ENCODE measurements around the gene IRS1.

DNA sequence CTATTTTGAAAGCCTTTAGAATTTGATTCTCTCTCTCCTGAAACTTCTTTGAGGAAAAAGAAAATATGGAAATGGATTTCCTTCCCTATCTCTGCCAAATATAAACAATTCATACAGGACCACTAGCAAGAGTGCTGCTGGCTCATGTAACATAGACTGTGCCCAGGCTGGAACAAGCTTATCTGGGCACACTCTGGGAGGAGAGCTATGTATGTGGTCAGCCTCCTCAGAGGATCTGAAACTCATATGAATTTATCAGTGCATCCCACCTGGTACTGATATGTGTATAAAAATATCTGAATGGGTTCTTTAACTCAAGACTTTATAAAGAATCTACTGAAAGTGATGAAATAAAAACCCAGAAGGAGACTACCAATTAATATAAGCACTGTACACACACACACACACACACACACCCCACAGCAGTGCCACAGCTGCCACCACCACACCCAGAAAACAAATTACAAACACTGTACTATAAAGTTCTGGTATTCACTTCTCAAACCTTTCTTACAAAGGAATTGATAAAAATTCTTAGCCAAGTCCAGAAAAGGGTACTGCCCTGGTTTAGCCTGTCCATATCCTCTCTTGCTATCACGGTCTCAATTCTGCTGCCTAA is 115.6 kb downstream of the IRS1 start:
- TF ChIP-seq, protein P1, sequence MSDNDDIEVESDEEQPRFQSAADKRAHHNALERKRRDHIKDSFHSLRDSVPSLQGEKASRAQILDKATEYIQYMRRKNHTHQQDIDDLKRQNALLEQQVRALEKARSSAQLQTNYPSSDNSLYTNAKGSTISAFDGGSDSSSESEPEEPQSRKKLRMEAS (IDR thresholded peaks at IDR 0.05): no peak
- TF ChIP-seq, protein P2, sequence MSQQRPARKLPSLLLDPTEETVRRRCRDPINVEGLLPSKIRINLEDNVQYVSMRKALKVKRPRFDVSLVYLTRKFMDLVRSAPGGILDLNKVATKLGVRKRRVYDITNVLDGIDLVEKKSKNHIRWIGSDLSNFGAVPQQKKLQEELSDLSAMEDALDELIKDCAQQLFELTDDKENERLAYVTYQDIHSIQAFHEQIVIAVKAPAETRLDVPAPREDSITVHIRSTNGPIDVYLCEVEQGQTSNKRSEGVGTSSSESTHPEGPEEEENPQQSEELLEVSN (IDR thresholded peaks at IDR 0.05; ENCODE audit: borderline replicate concordance, low read depth): no peak
- TF ChIP-seq, protein P3, sequence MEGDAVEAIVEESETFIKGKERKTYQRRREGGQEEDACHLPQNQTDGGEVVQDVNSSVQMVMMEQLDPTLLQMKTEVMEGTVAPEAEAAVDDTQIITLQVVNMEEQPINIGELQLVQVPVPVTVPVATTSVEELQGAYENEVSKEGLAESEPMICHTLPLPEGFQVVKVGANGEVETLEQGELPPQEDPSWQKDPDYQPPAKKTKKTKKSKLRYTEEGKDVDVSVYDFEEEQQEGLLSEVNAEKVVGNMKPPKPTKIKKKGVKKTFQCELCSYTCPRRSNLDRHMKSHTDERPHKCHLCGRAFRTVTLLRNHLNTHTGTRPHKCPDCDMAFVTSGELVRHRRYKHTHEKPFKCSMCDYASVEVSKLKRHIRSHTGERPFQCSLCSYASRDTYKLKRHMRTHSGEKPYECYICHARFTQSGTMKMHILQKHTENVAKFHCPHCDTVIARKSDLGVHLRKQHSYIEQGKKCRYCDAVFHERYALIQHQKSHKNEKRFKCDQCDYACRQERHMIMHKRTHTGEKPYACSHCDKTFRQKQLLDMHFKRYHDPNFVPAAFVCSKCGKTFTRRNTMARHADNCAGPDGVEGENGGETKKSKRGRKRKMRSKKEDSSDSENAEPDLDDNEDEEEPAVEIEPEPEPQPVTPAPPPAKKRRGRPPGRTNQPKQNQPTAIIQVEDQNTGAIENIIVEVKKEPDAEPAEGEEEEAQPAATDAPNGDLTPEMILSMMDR (IDR thresholded peaks at IDR 0.05): no peak
- no peak for TF ChIP-seq RNF2 (IDR thresholded peaks at IDR 0.05; ENCODE audit: borderline replicate concordance, low read depth)
- no peak for TF ChIP-seq RAD21 (conservative IDR thresholded peaks at IDR 0.05 in 1 of 2, IDR thresholded peaks at IDR 0.05 in 1 of 2)
